Measurements from ENCODE around the gene CEACAM8.

DNA sequence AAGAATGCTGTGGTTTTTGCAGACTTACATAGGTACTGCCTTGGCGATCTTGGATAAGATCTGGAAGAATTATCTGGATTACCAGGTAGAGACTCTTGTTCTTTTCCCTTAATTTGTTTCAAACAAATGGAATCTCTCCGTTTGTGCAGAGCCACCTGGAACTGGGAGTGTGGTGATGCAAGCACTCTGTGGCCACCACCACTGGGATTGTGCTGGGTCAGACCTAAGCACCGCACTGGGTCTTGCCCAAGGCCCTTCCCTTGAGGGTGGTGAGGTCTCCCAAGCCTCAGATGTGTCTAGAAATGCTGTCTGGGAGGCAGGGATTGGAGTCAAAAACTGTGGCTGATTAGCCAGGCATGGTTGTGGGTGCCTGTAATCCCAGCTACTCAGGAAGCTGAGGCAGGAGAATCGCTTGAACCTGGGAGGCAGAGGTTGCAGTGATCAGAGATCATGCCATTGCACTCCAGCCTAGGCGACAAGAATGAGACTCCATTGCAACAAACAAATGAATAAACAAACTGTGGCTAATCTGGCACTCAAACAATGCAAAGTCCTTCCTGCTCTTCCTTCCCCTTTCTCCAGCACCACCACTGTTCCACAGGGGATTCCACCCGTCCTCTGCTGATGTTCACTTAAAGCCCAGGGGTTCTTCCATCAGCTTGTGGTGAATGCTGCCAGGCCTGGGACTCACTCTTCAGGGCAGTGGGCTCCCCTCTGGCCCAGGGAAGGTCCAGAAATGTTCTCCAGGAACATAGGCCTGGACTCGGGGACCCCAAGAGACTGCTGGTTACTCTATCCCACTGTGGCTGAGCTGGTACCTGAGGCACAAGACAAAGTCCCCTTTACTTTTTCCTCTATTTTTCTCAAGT lies 55.6 kb downstream of the CEACAM8 start:
- no peak for TF ChIP-seq YY1 (IDR thresholded peaks at IDR 0.05; ENCODE audit: insufficient read depth, insufficient read length)
- no peak for TF ChIP-seq SUZ12 (IDR thresholded peaks at IDR 0.05; ENCODE audit: extremely low read depth, insufficient read depth, insufficient read length)

Data from NT2/D1 (cell line).